ENCODE results near the gene HMGB1.

The HMGB1 gene

DNA sequence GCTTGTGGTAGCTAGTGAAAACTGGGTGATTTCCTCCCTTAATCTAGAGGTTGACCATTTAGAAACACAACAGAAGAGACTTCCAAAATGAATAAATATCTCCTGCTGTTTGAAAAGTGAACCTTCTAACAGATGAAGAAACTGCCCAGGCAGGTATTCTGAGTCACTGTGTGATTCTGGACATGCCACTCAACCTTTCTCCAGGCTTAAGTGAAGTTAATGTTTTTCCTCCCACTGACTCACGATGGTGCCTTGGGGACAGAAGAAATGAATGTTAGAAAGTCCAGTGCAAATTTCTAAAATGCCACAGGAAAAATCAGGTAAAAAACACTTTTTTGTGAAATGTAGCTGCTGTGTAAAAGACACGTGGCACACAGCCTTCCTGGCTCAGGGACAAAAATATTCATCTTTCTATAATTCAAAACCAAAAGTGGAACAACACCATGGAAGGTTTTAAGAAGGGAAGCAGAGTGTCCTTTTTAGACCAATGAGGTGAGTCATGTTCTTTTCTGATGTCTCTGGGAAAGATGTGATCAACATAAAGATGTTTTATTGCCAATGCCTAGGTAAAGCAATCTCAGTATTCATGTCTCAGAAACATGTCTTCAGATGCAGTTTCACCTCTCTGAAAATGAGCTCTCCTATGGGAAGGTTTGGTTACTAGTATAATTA lies 34.3 kb downstream of the HMGB1 start:
- DNase-seq (ENCODE audit: low read depth in 1 of 2, low spot score in 1 of 2) = no peak

DNA sequence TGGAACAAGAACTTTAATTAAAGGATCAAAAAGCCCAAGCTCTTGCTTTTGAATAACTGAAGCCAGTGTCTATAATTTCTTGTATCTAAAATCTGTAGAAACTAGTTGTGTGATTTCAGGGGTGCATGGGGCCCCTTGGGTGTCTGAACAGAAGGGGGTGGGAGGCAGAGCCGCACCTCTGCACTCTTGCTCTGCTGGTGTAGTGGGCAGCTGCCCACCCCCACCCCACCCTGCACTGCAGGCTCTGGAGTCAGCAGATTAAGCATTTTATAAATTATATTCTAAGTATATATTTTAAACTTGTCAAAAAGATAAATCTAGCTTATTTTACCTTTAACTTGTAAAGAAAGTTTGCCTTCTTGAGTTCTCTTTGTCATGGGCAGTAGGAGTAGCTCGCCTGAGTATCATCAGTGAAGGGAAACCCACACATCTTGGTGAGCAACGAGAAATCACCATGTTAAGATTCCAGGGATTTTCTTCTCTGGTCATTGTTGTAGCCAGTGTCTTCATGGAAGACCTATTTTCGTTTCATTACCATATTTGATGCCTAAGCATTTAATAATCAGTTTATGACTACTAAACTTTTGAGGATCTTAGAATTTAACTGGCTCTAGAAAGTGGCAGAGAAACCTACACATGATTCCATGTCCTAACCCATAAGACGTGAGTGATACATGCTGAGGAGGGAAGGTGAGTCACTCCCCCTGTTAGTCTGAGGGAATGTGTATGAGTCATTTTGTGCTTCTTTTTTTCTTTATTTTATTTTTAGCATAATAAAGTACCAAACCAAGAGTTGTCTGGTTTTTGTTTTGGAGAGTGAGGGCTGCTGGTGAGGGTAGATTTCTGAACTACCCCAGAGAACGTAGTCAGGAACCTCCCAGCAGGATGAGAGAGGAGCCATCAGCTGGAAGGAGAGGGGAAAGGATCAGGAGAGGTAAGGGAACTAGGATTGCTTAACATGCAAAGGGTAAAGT lies 35.7 kb downstream of the HMGB1 start:
- no peak for DNase-seq (ENCODE audit: low read depth in 1 of 2, low spot score in 1 of 2)

DNA sequence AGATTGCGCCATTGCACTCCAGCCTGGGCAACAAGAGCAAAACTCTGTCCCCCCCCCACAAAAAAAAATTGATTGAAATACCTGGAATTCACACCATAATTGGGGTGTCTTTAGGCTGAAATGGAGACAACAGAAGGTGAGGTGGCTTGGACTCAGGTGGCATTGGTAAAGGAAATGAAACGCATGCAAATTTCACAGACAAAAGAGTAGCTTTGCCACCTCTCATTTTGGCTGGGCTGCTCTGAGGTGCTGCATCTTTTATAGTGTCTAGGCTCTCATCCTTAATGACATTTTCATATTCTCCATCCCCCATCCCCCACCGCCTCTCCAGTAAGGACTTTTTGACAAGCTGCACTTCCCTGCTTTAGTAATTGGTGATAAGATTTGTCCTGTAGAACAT lies 36.5 kb downstream of the HMGB1 start:
- DNase-seq (ENCODE audit: low read depth in 1 of 2, low spot score in 1 of 2) = no peak

DNA sequence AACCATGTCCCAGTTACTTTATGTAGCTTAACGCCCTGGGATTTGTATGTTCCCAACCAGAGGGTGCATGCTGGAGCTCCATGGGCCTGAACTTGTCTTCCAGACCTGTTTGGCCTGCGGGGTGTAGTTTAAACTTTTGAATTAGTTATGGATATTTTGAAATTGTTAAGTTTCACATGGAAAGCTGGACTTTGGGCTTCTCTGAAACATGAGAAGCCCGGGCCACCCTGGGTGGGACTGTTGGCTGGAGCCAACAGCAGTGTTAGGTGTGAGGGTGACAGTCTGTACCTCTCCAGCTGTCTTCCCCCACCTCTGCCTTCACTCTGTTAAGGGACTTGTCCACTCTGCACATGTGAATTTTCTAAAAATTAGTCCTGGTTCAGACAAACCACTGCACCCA lies 41.8 kb downstream of the HMGB1 start:
- no peak for DNase-seq (ENCODE audit: low read depth in 1 of 2, low spot score in 1 of 2)

DNA sequence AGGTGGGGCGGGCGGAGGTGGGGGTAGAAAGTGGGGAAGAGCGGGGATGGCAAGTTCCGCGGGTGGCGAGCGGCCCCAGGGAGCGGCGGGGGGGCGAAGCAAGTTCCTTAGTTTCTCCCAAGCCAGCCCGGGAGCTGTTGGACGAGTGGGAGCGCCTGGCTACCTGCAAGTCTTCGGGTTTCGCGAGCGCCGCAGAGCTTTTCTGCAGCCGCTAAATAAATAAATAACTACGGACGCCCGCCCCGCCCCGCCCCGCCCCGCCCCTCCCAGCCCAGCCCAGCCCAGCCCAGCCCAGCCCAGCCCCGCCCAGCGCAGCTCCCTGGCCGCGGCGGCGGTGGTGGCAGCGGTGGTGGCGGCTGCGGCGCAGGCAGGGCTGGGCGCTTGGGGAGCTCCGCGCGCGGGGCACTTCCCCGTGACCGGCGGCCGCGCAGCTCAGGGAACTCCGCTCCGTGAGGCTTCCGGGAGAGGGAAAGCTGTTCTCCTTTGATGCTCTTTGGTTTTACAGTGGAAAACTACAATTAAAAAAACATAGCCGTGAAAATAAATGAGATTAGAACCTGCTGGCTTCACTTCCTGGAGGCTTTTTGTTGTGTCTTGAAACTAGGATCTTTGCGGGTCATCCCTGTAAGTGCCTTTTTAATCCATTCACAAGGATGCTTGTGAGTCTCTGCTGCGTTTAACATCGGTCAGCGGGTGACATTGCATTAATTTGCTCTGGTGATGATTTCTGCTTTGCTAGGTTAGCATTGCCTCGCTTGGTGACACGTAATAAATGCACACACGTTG lies 43.5 kb downstream of the HMGB1 start, which contains the start of gene UBE2L5:
Gene UBE2L5 (plus strand): TSS at position 440 of the 786 bp plus-strand sequence. CDS start 5,498 bp downstream, outside the sequence.
- DNase-seq (ENCODE audit: low read depth in 1 of 2, low spot score in 1 of 2) = peak; percentile 39 to 57

DNA sequence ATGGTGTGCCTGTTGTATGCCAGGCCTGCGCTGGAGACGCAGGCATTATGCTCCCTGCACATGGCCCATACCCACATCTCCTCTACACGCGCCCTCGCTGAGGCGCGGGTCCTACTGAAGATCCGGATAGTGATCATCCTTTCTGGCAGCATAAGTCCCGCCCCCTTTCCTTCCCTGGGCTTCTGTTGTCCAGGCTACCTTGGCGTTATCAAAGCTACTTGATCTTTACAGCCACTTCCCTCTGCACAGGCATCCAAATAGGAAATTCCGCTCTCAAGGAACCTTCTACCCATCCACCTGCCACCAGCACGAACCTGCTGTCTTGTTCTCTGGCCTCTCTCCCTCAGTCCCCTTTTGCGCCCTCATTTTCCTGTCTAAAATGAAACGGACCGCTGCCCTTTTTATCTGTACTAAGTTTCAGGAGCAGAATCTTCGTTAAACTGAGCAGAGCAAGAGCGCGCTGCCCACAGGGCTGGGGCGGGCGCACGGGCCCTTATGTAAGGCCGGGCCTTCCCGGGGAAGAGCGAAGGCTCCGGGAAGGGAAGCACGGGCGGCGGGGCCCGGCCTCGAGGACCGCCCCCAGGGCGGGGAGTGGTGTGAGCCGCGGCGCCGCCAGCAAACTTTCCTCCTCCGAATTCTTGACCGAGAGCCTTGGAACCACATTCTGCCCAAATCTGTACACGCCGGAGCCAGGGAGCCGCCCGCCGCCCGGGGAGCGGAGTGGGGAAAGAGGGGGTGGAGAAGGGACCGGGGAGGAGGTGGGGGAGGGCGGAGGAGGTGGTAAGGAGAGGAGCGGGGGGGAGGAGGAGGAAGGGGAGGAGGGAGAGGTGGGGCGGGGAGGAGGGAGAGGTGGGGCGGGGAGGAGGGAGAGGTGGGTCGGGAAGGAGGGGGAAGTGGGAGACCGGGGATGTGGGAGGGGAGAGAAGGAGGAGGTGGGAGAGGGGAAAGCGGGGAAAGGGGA lies 44.4 kb downstream of the HMGB1 start:
- no peak for DNase-seq (ENCODE audit: low read depth in 1 of 2, low spot score in 1 of 2)

DNA sequence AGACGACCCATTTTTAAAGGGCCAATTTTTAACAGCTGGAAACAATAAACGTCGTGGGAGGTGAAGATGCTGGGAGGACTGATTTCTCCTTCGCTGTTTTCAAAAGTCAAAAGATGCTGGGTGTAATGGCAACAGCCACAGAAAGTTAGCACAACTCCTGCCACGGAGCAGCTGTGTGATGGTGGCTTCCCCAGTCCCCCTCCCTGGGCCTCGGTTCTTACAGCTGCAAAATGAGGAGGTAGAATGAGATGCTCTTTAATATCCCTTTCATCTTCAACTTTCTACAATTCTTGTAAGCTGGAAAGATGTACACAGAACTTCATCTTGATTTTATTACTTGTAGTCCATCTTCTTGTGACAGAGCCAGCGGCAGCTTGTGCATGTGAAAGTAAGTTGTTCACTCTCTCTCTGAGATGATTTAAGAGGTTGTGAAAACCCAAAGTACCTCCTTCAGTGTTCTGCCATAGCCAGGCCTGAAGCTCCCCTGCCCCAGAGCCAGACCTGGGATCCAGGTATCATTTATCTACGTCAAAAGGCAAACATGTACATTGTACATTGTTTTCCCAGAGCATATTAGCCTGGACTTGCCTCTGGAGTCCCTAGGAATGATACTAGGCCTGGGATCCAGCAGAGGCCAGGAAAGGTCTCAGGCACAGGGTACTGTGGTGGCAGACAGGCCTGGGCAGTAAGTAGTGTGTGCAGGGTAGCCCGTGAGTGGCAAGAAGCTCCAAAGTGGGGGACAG lies 46.8 kb downstream of the HMGB1 start:
- no peak for DNase-seq (ENCODE audit: low read depth in 1 of 2, low spot score in 1 of 2)

DNA sequence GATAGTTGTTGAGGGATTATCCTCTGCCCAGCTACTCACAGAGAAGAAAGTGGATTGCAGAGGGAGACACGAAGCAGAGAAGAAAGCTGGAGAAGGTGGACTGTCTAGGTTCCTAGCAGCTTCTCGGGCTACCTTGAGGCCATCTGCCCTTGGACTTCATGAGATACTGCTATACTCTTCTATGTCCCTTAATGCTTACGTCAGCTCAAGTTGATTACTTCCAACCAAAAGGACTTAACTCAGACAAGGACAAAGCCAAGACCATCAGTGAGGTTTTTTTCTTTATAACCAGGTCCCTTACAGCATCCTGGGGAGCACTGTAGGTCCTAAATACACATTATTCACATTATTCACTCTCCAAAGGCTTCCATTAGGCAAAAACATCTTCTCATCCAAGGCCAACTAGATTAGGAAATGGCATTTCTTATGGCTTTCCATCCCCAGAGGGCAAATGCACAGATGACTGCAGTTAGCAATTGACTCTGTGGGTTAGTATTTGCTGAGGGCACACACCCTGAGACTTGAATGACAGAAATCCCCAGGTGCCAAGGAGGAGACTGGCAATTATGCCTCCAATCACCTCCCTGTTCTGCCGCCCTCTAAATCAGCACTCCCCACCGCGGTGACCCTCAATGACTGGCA lies 47.5 kb downstream of the HMGB1 start:
- DNase-seq (ENCODE audit: low read depth in 1 of 2, low spot score in 1 of 2) = no peak

DNA sequence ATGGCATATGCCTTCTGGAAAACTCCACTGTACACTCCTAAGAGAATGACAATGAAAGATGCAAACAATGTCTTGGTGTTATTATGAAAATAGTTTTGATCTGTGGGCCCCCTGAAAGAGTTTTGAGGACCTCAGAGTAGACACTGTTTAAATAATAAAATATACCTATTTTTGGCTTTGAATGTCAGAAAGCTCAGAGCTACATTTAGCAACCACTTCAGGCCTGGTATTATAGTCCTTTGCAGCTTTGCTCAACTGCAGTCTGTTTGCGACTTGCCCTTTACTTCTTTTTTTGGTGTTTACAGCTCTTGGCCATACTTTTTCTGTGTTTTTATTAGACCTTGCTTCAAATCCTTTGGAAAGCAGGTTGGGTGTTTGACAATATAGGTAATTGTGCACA lies 49.3 kb downstream of the HMGB1 start:
- no peak for DNase-seq (ENCODE audit: low read depth in 1 of 2, low spot score in 1 of 2)

DNA sequence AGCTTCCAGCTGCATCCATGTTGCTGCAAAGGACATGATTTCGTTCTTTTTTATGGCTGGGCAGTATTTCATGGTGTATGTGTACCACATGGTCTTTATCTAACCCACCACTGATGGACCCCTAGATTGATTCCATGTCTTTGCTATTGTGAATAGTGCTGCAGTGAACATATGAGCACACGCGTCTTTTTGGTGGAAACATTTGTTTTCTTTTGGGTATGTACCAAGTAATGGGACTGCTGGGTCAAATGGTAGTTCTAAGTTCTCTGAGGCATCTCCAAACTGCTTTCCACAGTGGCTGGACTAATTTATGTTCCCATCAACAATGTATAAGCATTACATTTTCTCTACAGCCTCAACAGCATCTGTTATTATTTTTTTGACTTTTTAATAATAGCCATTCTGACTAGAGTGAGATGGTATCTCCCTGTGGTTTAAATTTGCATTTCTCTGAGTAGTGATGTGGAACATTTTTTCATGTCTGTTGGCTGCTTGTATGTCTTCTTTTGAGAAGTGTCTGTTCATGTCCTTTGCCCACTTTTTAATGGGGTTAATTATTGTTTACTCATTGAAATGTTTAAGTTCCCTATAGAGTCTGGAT lies 50.2 kb downstream of the HMGB1 start:
- no peak for DNase-seq (ENCODE audit: low read depth in 1 of 2, low spot score in 1 of 2)

DNA sequence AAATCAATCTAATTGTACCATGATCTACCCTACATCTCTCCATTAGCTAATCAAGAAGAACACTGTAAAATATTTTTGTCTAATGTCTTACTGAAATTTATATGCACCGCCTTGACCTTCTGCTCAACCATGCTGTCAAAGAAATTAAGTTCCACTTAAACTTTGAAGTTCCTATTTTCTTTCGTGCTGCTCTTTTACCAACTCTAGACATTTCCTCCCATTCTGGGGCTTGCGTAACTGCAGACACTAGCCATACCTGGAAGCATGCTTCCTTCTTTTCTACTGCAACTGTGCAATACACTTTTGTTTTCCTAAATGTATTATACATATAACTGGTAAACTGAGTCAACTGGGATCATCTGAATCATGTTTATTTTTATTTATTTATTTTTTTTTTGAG lies 51.9 kb downstream of the HMGB1 start:
- no peak for DNase-seq (ENCODE audit: low read depth in 1 of 2, low spot score in 1 of 2)

DNA sequence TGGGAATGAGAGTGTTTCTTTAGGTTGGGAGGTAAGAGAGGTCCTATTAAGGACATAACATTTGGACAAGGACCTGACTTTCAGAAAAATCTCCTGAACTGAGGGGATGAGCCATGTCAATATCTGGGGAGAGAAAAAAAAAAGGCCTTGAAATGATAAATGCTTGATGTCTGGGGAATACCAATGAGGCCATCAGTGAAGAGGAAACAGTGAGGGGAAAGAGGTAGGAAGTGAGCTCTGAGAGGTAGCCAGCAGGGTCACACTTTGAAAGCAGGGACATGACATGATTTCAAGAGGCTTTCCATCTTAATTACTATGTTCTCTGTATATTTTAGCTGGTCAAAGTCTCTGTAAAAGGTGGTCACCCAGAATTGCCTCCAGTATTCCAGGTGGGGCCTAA lies 53.4 kb downstream of the HMGB1 start:
- DNase-seq (ENCODE audit: low read depth in 1 of 2, low spot score in 1 of 2) = no peak

DNA sequence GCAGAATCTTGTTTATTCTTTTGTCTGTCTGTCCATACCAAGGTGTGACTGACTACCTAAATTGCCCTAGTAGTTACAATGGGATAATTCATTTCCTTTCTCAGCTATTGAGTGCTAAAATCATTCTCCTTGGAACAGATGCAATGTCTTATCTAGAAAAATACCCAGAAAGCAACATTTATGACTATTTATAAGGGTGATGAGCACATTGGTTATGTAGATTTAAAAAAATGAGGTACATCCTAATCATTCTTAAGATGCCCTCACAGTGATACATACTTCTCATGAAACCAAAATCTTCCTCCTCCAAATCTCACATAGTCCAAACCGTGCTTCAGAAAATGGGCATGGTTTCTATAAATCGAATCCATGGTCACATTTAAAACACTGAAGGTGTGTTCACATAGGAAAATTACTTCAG lies 55.0 kb downstream of the HMGB1 start:
- DNase-seq (ENCODE audit: low read depth in 1 of 2, low spot score in 1 of 2) = no peak

DNA sequence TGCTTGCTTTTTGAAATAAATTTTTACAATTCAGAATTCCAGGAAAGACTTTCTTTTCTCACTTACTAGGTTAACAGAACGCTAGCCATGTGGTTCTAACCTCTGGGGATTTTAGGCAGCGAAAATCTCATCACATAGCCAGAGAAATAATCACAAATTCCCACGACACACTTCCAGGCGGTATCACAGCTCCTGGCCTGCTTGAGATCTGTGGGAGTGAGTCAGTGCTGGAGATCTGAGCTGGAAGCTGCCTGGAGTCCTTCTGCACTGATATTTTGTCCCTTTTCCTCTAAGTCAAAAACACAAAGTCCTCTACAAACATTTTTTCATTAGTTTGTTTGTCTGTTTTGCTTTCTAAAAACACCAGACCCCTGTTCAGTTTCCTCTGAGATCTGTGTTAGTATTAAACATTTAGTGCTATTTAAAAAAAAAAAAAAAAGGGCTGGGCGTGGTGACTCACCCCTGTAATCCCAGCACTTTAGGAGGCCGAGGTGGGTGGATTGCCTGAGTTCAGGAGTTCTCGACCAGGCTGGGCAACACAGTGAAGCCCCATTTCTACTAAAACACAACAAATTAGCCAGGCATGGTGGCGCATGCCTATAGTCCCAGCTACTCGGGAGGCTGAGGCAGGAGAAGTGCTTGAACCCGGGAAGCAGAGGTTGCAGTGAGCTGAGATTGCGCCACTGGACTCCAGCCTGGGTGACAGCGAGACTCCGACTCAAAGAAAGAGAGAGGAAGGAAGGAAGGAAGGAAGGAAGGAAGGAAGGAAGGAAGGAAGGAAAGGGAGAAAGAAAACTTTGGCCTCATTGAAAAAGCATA lies 55.6 kb downstream of the HMGB1 start:
- DNase-seq (ENCODE audit: low read depth in 1 of 2, low spot score in 1 of 2) = no peak

DNA sequence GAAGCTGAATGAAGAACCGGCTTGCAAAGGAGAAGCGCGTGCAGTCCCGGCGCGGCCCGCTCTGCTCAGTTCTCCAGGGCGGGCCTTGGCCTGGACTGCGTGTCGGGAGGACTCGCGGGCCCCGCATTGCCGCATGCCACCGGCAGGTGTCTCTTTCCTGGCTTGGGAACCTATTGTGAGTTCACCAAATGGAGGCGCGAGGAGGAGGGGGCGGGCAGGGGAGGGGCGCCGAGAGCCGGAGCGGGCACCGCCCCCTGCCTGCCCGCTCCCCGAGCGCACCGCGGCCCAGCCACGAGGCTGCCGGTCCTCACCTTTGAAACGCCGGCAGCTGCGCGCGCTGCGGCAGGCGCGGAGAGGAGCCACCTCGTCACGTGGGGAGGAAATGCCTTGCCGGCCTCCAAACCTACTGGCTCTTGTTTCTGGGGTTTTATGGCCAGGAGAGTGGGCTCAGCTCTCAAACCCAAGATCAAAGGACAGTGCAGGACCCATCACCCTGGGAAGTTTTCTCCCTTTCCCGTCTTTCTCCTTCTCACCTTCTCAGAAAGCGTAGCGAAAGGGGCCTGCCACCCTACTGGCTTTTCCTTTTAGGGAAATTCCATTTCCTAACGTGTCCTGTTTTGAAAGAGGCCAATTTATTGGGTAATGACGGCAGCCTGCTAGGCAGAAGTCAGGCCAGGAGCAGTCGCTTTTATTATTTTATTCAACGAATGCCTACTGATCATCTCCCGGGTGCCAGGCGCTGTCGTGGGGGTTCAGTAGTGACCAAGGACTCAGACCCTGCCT lies 57.2 kb downstream of the HMGB1 start:
- peak; percentile 82 to 84 for DNase-seq (ENCODE audit: low read depth in 1 of 2, low spot score in 1 of 2)

DNA sequence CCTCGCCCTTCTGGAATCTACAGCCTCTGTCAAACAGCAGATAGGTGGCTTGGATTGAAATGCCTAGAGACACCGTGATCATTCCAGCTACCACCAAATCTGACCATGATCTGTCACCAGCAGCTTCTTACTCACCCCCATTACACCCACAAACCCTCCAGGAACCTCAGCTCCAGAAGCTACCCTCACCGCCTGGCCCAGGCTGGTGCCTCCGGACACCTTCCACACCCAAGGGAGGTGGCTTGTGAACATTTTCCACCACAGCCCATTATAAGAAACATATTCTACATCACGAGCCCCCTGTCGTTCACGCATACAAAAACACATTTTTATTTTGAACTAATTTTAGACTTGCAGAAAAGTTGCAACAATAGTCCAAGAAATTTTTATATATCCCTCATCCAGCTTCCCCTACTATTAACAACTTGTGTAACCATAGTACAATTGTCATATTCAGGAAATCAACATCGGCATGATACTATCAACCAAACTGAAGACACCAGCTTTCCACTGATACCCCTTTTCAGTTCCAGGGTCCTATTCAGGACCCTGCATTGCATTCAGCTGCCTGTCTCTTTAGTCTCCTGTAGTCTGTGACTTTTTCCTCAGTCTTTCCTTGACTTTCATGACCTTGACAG lies 58.8 kb downstream of the HMGB1 start:
- DNase-seq (ENCODE audit: low read depth in 1 of 2, low spot score in 1 of 2) = no peak
